Endothelial cell of umbilical vein (primary cell): Measurements from ENCODE around the gene IFT27. TPM values are rescaled to one million over a fixed set of nuclear protein-coding genes. Genes with fewer than 3 reads are reported as not detected.

ENCODE experiments used
- BruUV-seq: library from RNA; stranded (reverse); fragments of 400-500 nt; replicated peaks from 2 replicates; lab custom pipeline; 2021; lab: Mats Ljungman, UMichigan
- CTCF ChIA-PET: fragments of 300-600, 350-600 bp; sonication (Branson Sonifier 250); formaldehyde crosslinking; loops from one replicate; lab custom pipeline; 2021; ENCODE audit warnings: antibody characterized with exemption, inconsistent platforms; lab: Charles Lee
- POLR2A ChIA-PET: fragments of 300-600, 350-600 bp; sonication (Branson Sonifier 250); formaldehyde crosslinking; loops from one replicate; lab custom pipeline; 2021; ENCODE audit warnings: antibody characterized with exemption, inconsistent platforms; lab: Charles Lee
- DNase-seq: peaks from one replicate; pipeline ENCODE4 v3.0.0-alpha.2; 2011; ENCODE audit warnings: low read depth, low spot score
- FAIRE-seq: peaks from 2 replicates; lab custom pipeline; 2011; peaks lifted over from hg19 to GRCh38; lab: Jason Lieb, UNC
- H2AFZ ChIP-seq: 2 replicates; pipeline ENCODE4 v1.6.0; 2012; ENCODE audit warnings: low read depth, low read length, control low read depth, inconsistent platforms
- H3K27ac ChIP-seq: 2 replicates; pipeline ENCODE4 v1.5.1; 2011; ENCODE audit warnings: low read depth, mild to moderate bottlenecking, control low read depth, low read length, moderate library complexity; ENCODE audit not compliant: insufficient read depth
- H3K27me3 ChIP-seq, 2 experiments: 2 replicates each; pipeline versions ENCODE4 v1.6.0 to v1.6.1; 2011; ENCODE audit warnings: low read length in 2 of 2, mixed read lengths in 1 of 2; ENCODE audit not compliant: control insufficient read depth in 2 of 2, insufficient read depth in 2 of 2
- H3K36me3 ChIP-seq, 2 experiments: 2 replicates in 1 of 2; 3 replicates in 1 of 2; pipeline ENCODE4 v1.5.1; 2011; ENCODE audit warnings: low read length in 2 of 2, mild to moderate bottlenecking in 1 of 2, moderate library complexity in 1 of 2; ENCODE audit not compliant: control insufficient read depth in 2 of 2, insufficient read depth in 2 of 2; ENCODE audit errors: extremely low read depth in 1 of 2
- H3K4me1 ChIP-seq: 3 replicates; pipeline ENCODE4 v1.5.1; 2011; ENCODE audit warnings: mild to moderate bottlenecking, low read length; ENCODE audit not compliant: control insufficient read depth, insufficient read depth; ENCODE audit errors: extremely low read depth
- H3K4me2 ChIP-seq: 2 replicates; pipeline ENCODE4 v1.6.1; 2011; ENCODE audit warnings: low read length, control low read depth, mixed read lengths; ENCODE audit not compliant: insufficient read depth
- H3K4me3 ChIP-seq, 3 experiments: fragments of 200-600 bp in 1 of 3; sonication (generic), shearing (Covaris generic) in 1 of 3; replicated peaks in 1 of 3; 2 replicates each; pipeline ENCODE4 v1.5.1; 2011 to 2016; ENCODE audit warnings: control low read depth in 3 of 3, low read length in 3 of 3, mild to moderate bottlenecking in 2 of 3, inconsistent platforms in 1 of 3, low read depth in 1 of 3, moderate library complexity in 1 of 3; ENCODE audit not compliant: insufficient read depth in 1 of 3
- H3K79me2 ChIP-seq: 2 replicates; pipeline ENCODE4 v1.6.0; 2012; ENCODE audit warnings: low read length, inconsistent platforms; ENCODE audit not compliant: control insufficient read depth, insufficient read depth
- H3K9ac ChIP-seq: replicated peaks from 2 replicates; pipeline ENCODE3; 2011; ENCODE audit warnings: low read length, control low read depth; ENCODE audit not compliant: insufficient read depth; ENCODE audit errors: extremely low read depth
- H3K9me1 ChIP-seq: replicated peaks from 3 replicates; pipeline ENCODE4 v1.6.0; 2011; ENCODE audit warnings: mild to moderate bottlenecking, low read length; ENCODE audit not compliant: control insufficient read depth, insufficient read depth; ENCODE audit errors: extremely low read depth
- H3K9me3 ChIP-seq: replicated peaks from 2 replicates; pipeline ENCODE4 v1.5.1; 2012; ENCODE audit warnings: low read length, inconsistent platforms; ENCODE audit not compliant: control insufficient read depth, insufficient read depth
- H4K20me1 ChIP-seq: replicated peaks from 2 replicates; pipeline ENCODE3; 2011; ENCODE audit warnings: mild to moderate bottlenecking, low read length; ENCODE audit not compliant: control insufficient read depth, insufficient read depth; ENCODE audit errors: extremely low read depth
- CTCF ChIP-seq, 2 donors: IDR thresholded peaks; 1 replicate in 1 of 2; 2 replicates in 1 of 2; pipeline ENCODE4 v1.5.1; 2011; ENCODE audit warnings: low read length in 2 of 2, mild to moderate bottlenecking in 2 of 2, moderate library complexity in 2 of 2, control low read depth in 1 of 2, inconsistent platforms in 1 of 2, low read depth in 1 of 2; ENCODE audit not compliant: insufficient read depth in 1 of 2; ENCODE audit errors: extremely low read depth in 1 of 2
- EZH2 ChIP-seq: IDR thresholded peaks from 2 replicates; pipeline ENCODE4 v1.6.1; 2012; ENCODE audit warnings: borderline replicate concordance, low read depth, mild to moderate bottlenecking, moderate library complexity, low read length, inconsistent platforms; ENCODE audit not compliant: severe bottlenecking
- FOS ChIP-seq: IDR thresholded peaks from 2 replicates; pipeline ENCODE4 v1.6.1; 2011; ENCODE audit warnings: mild to moderate bottlenecking, low read length, moderate library complexity, borderline replicate concordance; ENCODE audit not compliant: insufficient read depth
- GATA2 ChIP-seq: IDR thresholded peaks from 2 replicates; pipeline ENCODE4 v1.7.0; 2011; ENCODE audit warnings: low read depth, mild to moderate bottlenecking, moderate library complexity, mixed read lengths, low read length; ENCODE audit not compliant: insufficient read length, insufficient read depth
- JUN ChIP-seq: IDR thresholded peaks from 2 replicates; pipeline ENCODE4 v1.6.1; 2011; ENCODE audit warnings: borderline replicate concordance, low read depth; ENCODE audit not compliant: insufficient read length, insufficient read depth
- MYC ChIP-seq: IDR thresholded peaks from one replicate; pipeline ENCODE4 v1.6.1; 2011; ENCODE audit warnings: mild to moderate bottlenecking, low read depth, low read length
- POLR2A ChIP-seq: IDR thresholded peaks from 2 replicates; pipeline ENCODE4 v1.6.1; 2012; ENCODE audit warnings: low read depth, mild to moderate bottlenecking, control low read depth, low read length
- POLR2AphosphoS5 ChIP-seq: IDR thresholded peaks from 2 replicates; pipeline ENCODE4 v1.6.1; 2012; ENCODE audit warnings: low read depth, mild to moderate bottlenecking, control low read depth, low read length, moderate library complexity; ENCODE audit not compliant: insufficient read depth
- dilution Hi-C: fragments of 300-500 bp; cut with MboI; formaldehyde crosslinking; loops from one replicate; pipeline ENCODE4 v1.15.0; 2019; ENCODE audit warnings: low sequenced_read_pairs; ENCODE audit not compliant: extremely low pct_ligation_motif_present
- intact Hi-C: fragments of 100-400 bp; cut with micrococcal nuclease; formaldehyde crosslinking; loops from one replicate; pipeline ENCODE4 v1.10.0; 2022
- polyA plus RNA-seq, 4 experiments: library from polyadenylated mRNA; depleted of rRNA in 3 of 4; stranded (reverse) in 3 of 4; unstranded in 1 of 4; fragments of >200 nt; gene quantifications; 2 replicates each; pipeline versions ENCODE4 v1.2.1 to v1.2.3, GENCODE V29; 2011 to 2012; ENCODE audit warnings: missing spikeins in 1 of 4
- total RNA-seq: library from RNA; stranded (reverse); gene quantifications from 2 replicates; pipeline ENCODE4 v1.2.3, GENCODE V29; 2021
- TF ChIP-seq, protein P1 (sequence below): IDR thresholded peaks from 2 replicates; pipeline ENCODE4 v1.6.1; 2011; ENCODE audit not compliant: insufficient read depth, insufficient read length

The IFT27 gene
- total and polyA plus RNA-seq, 2 donors (not counting 3 experiments of a cell fraction or from before 2014, with no cell fraction given): 29.9 to 33.7 TPM

- ChIA-PET CTCF (no interaction called here), POLR2A (no interaction called here)
- Histone ChIP-seq H3K27ac (no peak overlapping the region), H3K79me2 (no peaks in the 10 kb centered on the region), H3K4me1 (no peaks in the 10 kb centered on the region), H3K9me1 (no peaks in the 10 kb centered on the region), H3K36me3 (no peaks in the 10 kb centered on the region), H3K4me3 (no peak overlapping the region), H3K4me2 (no peak overlapping the region), H2AFZ (no peak overlapping the region), H3K9me3 (no peaks in the 10 kb centered on the region), H4K20me1 (no peaks in the 10 kb centered on the region), H3K27me3 (peaks cover 50% of the 10 kb centered on the region in 2 experiments), H3K9ac (no peak overlapping the region)
- no peak for FAIRE-seq
- TF ChIP-seq POLR2A (no peak), MYC (no peak), EZH2 (no peak), FOS (no peak), JUN (no peak), CTCF (IDR thresholded peaks at IDR 0.05; ENCODE audit: extremely low read depth in 1 of 2, insufficient read depth in 1 of 2, low read depth in 1 of 2, low read length in 2 of 2) (no peak), POLR2AphosphoS5 (no peak), GATA2 (no peak)
- TF ChIP-seq, protein P1, sequence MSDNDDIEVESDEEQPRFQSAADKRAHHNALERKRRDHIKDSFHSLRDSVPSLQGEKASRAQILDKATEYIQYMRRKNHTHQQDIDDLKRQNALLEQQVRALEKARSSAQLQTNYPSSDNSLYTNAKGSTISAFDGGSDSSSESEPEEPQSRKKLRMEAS: no peak
- DNase-seq: no peak
- intact Hi-C loops (no loop called here), dilution Hi-C loops (no loop called here)
- no TSS peak for BruUV-seq
Measured at GRCh38 chr22:36817525-36817848, 41.6 kb upstream of the IFT27 start.
